Gastroesophageal sphincter (tissue), 4 donors: ENCODE measurements around the gene RNF208. TPM values are rescaled to one million over a fixed set of nuclear protein-coding genes. Genes with fewer than 3 reads are reported as not detected.

Source experiments
- ATAC-seq: fragments of 150-250 bp; one replicate; pipeline ENCODE4 v1.9.1; 2016; ENCODE audit warnings: mild to moderate bottlenecking, moderate library complexity
- H3K27ac ChIP-seq, 4 donors: fragments of 200-600 bp; sonication (generic) in 3 of 4; 1 replicate in 3 of 4; 2 replicates in 1 of 4; pipeline ENCODE4 v1.5.1; 2016 to 2019
- H3K27me3 ChIP-seq: fragments of 200-600 bp; sonication (generic); one replicate; pipeline ENCODE4 v1.5.1; 2019
- H3K36me3 ChIP-seq, 2 donors: fragments of 200-600 bp; sonication (generic); one replicate each; pipeline ENCODE4 v1.5.1; 2019; ENCODE audit warnings: control low read depth in 1 of 2
- H3K4me1 ChIP-seq, 3 donors: fragments of 200-600 bp; sonication (generic); 1 replicate in 2 of 3; 2 replicates in 1 of 3; pipeline ENCODE4 v1.5.1; 2016 to 2019; ENCODE audit warnings: control low read depth in 2 of 3
- H3K4me3 ChIP-seq, 2 donors: fragments of 200-600 bp; sonication (generic); one replicate each; pipeline ENCODE4 v1.5.1; 2019; ENCODE audit warnings: mild to moderate bottlenecking in 1 of 2, moderate library complexity in 1 of 2
- H3K9me3 ChIP-seq, 3 donors: fragments of 200-600 bp; sonication (generic); one replicate each; pipeline ENCODE4 v1.5.1; 2017 to 2019; ENCODE audit warnings: control low read depth in 2 of 3
- CTCF ChIP-seq, 4 experiments: fragments of 200-600 bp in 2 of 4; fragments of 450-650 bp in 2 of 4; sonication (generic) in 1 of 4; IDR thresholded peaks; one replicate each; pipeline ENCODE4 v1.5.1; 2017 to 2019; ENCODE audit warnings: antibody characterized with exemption in 4 of 4, mild to moderate bottlenecking in 2 of 4, moderate library complexity in 2 of 4
- EP300 ChIP-seq: sonication (generic); formaldehyde crosslinking; IDR thresholded peaks from one replicate; pipeline ENCODE4 v1.6.1; 2017; ENCODE audit warnings: antibody characterized with exemption, mild to moderate bottlenecking
- POLR2A ChIP-seq, 2 donors: fragments of 450-650 bp; IDR thresholded peaks; one replicate each; pipeline ENCODE4 v1.6.1; 2017; ENCODE audit warnings: antibody characterized with exemption in 2 of 2, mild to moderate bottlenecking in 2 of 2, moderate library complexity in 1 of 2
- POLR2AphosphoS5 ChIP-seq: sonication (generic); formaldehyde crosslinking; IDR thresholded peaks from one replicate; pipeline ENCODE4 v1.6.1; 2017; ENCODE audit warnings: antibody characterized with exemption
- WGBS, 2 donors: methylation state at CpG; one replicate each; pipeline ENCODE4 v1.1.5; 2018; ENCODE audit warnings: low coverage in 1 of 2; 5-methylcytosine and 5-hydroxymethylcytosine counted together
- total RNA-seq, 4 donors: library from RNA; depleted of rRNA; stranded (reverse); fragments of >200 nt; gene quantifications; one replicate each; pipeline ENCODE4 v1.1.0, GENCODE V29; 2016

The RNF208 gene
- total RNA-seq, 4 donors from 2014 or later, result 1.6 to 5.3 (median 3.1) TPM; not detected in 1

GRCh38 chr9:137200311-137201204, 21.5 kb downstream of the RNF208 start, which contains the start of gene TPRN:
Gene TPRN (minus strand): TSS chr9:137200741. CDS start chr9:137200711, 30 bp downstream.
- WGBS, 2 donors, result no CpG with 5 or more reads among the region's 118 CpGs
- Histone ChIP-seq H3K4me1 (peaks cover 0 to 81% (median 42%) of the 10 kb centered on the region in 3 donors), H3K36me3 (no peaks in the 10 kb centered on the region), H3K27me3 (no peaks in the 10 kb centered on the region), H3K9me3 (no peaks in the 10 kb centered on the region), H3K27ac (peak within 1 kb of the TSS; percentile 51 to 85 (median 84)), H3K4me3 (peak within 1 kb of the TSS; percentile 38 to 68)
- peak; percentile 98 for ATAC-seq
- peak; percentile 76 to 90 for TF ChIP-seq POLR2A (IDR thresholded peaks at IDR 0.05)
- TF ChIP-seq CTCF (IDR thresholded peaks at IDR 0.05), result no peak
- TF ChIP-seq POLR2AphosphoS5, result peak; percentile 62
- no peak for TF ChIP-seq EP300

- TF ChIP-seq EP300, result no peak
- no peak for TF ChIP-seq CTCF (IDR thresholded peaks at IDR 0.05)
- H3K36me3 ChIP-seq, result no peaks in the 10 kb centered on the region
- no CpG with 5 or more reads among the region's 51 CpGs for WGBS, 2 donors
- peak overlapping the region in 2 of 4 donors; percentile 70 to 85 for H3K27ac ChIP-seq
- H3K4me3 ChIP-seq, result peak overlapping the region; percentile 20 to 68
- no peaks in the 10 kb centered on the region for H3K27me3 ChIP-seq
- no peak for ATAC-seq
- peaks cover 0 to 86% (median 39%) of the 10 kb centered on the region in 3 donors for H3K4me1 ChIP-seq
- H3K9me3 ChIP-seq, result no peaks in the 10 kb centered on the region
Observed at GRCh38 chr9:137199411-137200121, 22.5 kb downstream of the RNF208 start.

- no peaks in the 10 kb centered on the region for H3K36me3 ChIP-seq
- no peak overlapping the region for H3K27ac ChIP-seq
- no peaks in the 10 kb centered on the region for H3K9me3 ChIP-seq
- no peak for ATAC-seq
- 73% methylated on average over 3 of the region's 11 CpGs; no CpG with 5 or more reads in 1 of the 2 donors for WGBS, 2 donors
- H3K27me3 ChIP-seq, result no peaks in the 10 kb centered on the region
- H3K4me1 ChIP-seq, result peaks cover 0 to 86% (median 32%) of the 10 kb centered on the region in 3 donors
- TF ChIP-seq CTCF (IDR thresholded peaks at IDR 0.05) (no peak), POLR2A (IDR thresholded peaks at IDR 0.05) (no peak), EP300 (no peak), POLR2AphosphoS5 (no peak)
- peak overlapping the region in 1 of 2 donors; percentile 68 for H3K4me3 ChIP-seq
Observed at GRCh38 chr9:137198902-137199283, 23.1 kb downstream of the RNF208 start.

- H3K4me3 ChIP-seq, result no peak overlapping the region
Observed at GRCh38 chr9:137198051-137198901, 23.8 kb downstream of the RNF208 start.

More at GRCh38 chr9:137198051-137198901, 23.8 kb downstream of the RNF208 start:
- H3K36me3 ChIP-seq, result no peaks in the 10 kb centered on the region
- TF ChIP-seq CTCF (IDR thresholded peaks at IDR 0.05) (no peak), POLR2A (IDR thresholded peaks at IDR 0.05) (no peak), POLR2AphosphoS5 (no peak), EP300 (no peak)
- H3K9me3 ChIP-seq, result no peaks in the 10 kb centered on the region
- no peak for ATAC-seq
- peaks cover 0 to 82% (median 26%) of the 10 kb centered on the region in 3 donors for H3K4me1 ChIP-seq
- WGBS, 2 donors, result 100% methylated on average over 2 of the region's 19 CpGs; no CpG with 5 or more reads in 1 of the 2 donors
- no peak overlapping the region for H3K27ac ChIP-seq
- no peaks in the 10 kb centered on the region for H3K27me3 ChIP-seq
